Mucosa of descending colon (tissue), 3 donors: ENCODE data around the gene CYP2A7. TPM values are rescaled to one million over a fixed set of nuclear protein-coding genes. Genes with fewer than 3 reads are reported as not detected.
"Not testable (repeated sequence)": the region's sequence is repeated elsewhere in the genome, so short reads cannot be mapped to it uniquely, and the experiment has no call there.

Experiments
- ATAC-seq: fragments of 200-7000 bp; cut with Tn5 transposase; one replicate; pipeline ENCODE4 v1.9.1; 2020; ENCODE audit warnings: mild to moderate bottlenecking, moderate library complexity
- DNase-seq, 3 donors: peaks; one replicate each; pipeline ENCODE4 v3.0.0-alpha.2; 2020
- H3K36me3 ChIP-seq: fragments of 200-600 bp; one replicate; pipeline ENCODE4 v1.8.0; 2021; ENCODE audit warnings: low read depth, mild to moderate bottlenecking
- H3K4me1 ChIP-seq: fragments of 200-600 bp; one replicate; pipeline ENCODE4 v1.8.0; 2021; ENCODE audit warnings: low read depth, mild to moderate bottlenecking
- H3K4me3 ChIP-seq: fragments of 200-600 bp; one replicate; pipeline ENCODE4 v1.8.0; 2021; ENCODE audit warnings: mild to moderate bottlenecking
- H3K9me3 ChIP-seq: fragments of 200-600 bp; one replicate; pipeline ENCODE4 v1.8.0; 2021; ENCODE audit warnings: mild to moderate bottlenecking
- CTCF ChIP-seq: fragments of 200-600 bp; IDR thresholded peaks from one replicate; pipeline ENCODE4 v1.8.0; 2022; ENCODE audit warnings: antibody characterized with exemption, mild to moderate bottlenecking
- intact Hi-C, 2 donors: fragments of 100-400 bp; cut with DNase I in 1 of 2; cut with micrococcal nuclease in 1 of 2; formaldehyde crosslinking; loops; one replicate each; pipeline versions ENCODE4 v1.11.0 to v1.11.1; 2022; cut with DNase I, micrococcal nuclease
- total RNA-seq, 3 donors: library from RNA; stranded (reverse); fragmentation: NEBNext Ultra II Directional in 2 of 3; extraction: Animal tissue kit (Norgen Biotek cat#: 25700) in 2 of 3; gene quantifications; one replicate each; pipeline versions ENCODE4 v1.2.1 to v1.2.4, GENCODE V29; 2021 to 2023
- donor health status: DM: no; HTN: no; CAD: no; lungs with moderate emphysema.
- donor health status: DM: no; HTN: no; CAD: no.
- donor health status: DM: no; HTN: yes; CAD: no.

The CYP2A7 gene
- total RNA-seq, 3 donors from 2014 or later: not detected

GRCh38 chr19:40867701-40868100, 14.3 kb downstream of the CYP2A7 start:
- H3K4me1 ChIP-seq: no peaks in the 10 kb centered on the region
- intact Hi-C loops: no loop called here
- H3K4me3 ChIP-seq: no peak overlapping the region
- H3K9me3 ChIP-seq: no peaks in the 10 kb centered on the region
- no peak for ATAC-seq
- no peaks in the 10 kb centered on the region for H3K36me3 ChIP-seq
- DNase-seq: no peak
- TF ChIP-seq CTCF: no peak

GRCh38 chr19:40864739-40865496, 17.1 kb downstream of the CYP2A7 start:
- H3K4me1 ChIP-seq, H3K36me3 ChIP-seq, H3K4me3 ChIP-seq, ATAC-seq, H3K9me3 ChIP-seq, intact Hi-C loops, DNase-seq: not testable (repeated sequence)

- intact Hi-C loops: no loop called here
- ATAC-seq (no peak), DNase-seq (no peak)
- no peak overlapping the region for H3K4me3 ChIP-seq
- H3K9me3 ChIP-seq: no peaks in the 10 kb centered on the region
- H3K36me3 ChIP-seq: no peaks in the 10 kb centered on the region
- no peaks in the 10 kb centered on the region for H3K4me1 ChIP-seq
- TF ChIP-seq CTCF: no peak
These were observed 19.2 kb downstream of the CYP2A7 start for GRCh38 chr19:40862785-40863184.

- DNase-seq: no peak
- H3K4me3 ChIP-seq: no peak overlapping the region
- no peaks in the 10 kb centered on the region for H3K36me3 ChIP-seq
- no peak for ATAC-seq
- TF ChIP-seq CTCF: no peak
- intact Hi-C loops: no loop called here
- no peaks in the 10 kb centered on the region for H3K4me1 ChIP-seq
- H3K9me3 ChIP-seq: no peaks in the 10 kb centered on the region
These were observed 19.7 kb downstream of the CYP2A7 start for GRCh38 chr19:40862333-40862732.

- Histone ChIP-seq H3K36me3 (no peaks in the 10 kb centered on the region), H3K9me3 (no peaks in the 10 kb centered on the region), H3K4me1 (no peaks in the 10 kb centered on the region), H3K4me3 (no peak overlapping the region)
- no peak for TF ChIP-seq CTCF
- intact Hi-C loops: no loop called here
- DNase-seq (no peak), ATAC-seq (no peak)
These were observed 23.9 kb downstream of the CYP2A7 start for GRCh38 chr19:40858109-40858508.

- DNase-seq, H3K36me3 ChIP-seq, H3K4me1 ChIP-seq, H3K9me3 ChIP-seq, intact Hi-C loops, H3K4me3 ChIP-seq: not testable (repeated sequence)
- ATAC-seq: peak; percentile 62
These were observed 29.4 kb downstream of the CYP2A7 start for GRCh38 chr19:40852467-40853152.

- H3K36me3 ChIP-seq, ATAC-seq, H3K9me3 ChIP-seq, H3K4me3 ChIP-seq, intact Hi-C loops, H3K4me1 ChIP-seq, DNase-seq: not testable (repeated sequence)
These were observed 31.8 kb downstream of the CYP2A7 start, which contains the start of gene CYP2A6 for GRCh38 chr19:40850277-40850676. TSS of gene CYP2A6 (minus strand) at chr19:40850447. CDS start at chr19:40850426, 21 bp downstream.

GRCh38 chr19:40846722-40847121, 35.3 kb downstream of the CYP2A7 start:
- H3K9me3 ChIP-seq, ATAC-seq, H3K4me3 ChIP-seq, H3K4me1 ChIP-seq, DNase-seq, H3K36me3 ChIP-seq, intact Hi-C loops: not testable (repeated sequence)

- DNase-seq (peak; percentile 54 to 72 (median 60)), ATAC-seq (peak; percentile 91)
- intact Hi-C loops, H3K4me1 ChIP-seq, H3K9me3 ChIP-seq, H3K36me3 ChIP-seq, H3K4me3 ChIP-seq: not testable (repeated sequence)
These were observed 38.4 kb downstream of the CYP2A7 start for GRCh38 chr19:40843653-40844052.

GRCh38 chr19:40842997-40843652, 38.9 kb downstream of the CYP2A7 start:
- intact Hi-C loops, ATAC-seq: not testable (repeated sequence)

More at GRCh38 chr19:40842997-40843652, 38.9 kb downstream of the CYP2A7 start:
- H3K9me3 ChIP-seq, H3K4me1 ChIP-seq, DNase-seq, H3K4me3 ChIP-seq, H3K36me3 ChIP-seq: not testable (repeated sequence)
